Lung (tissue), 12 donors: ENCODE data around the gene PCDHGC4. TPM values are rescaled to one million over a fixed set of nuclear protein-coding genes. Genes with fewer than 3 reads are reported as not detected.

Experiments
- ATAC-seq: fragments of 200-7000 bp; cut with Tn5 transposase; one replicate; pipeline ENCODE4 v1.9.1; 2020; ENCODE audit warnings: moderate number of reproducible peaks; ENCODE audit not compliant: insufficient read depth, low FRiP score
- DNase-seq, 3 donors: peaks; one replicate each; pipeline ENCODE4 v3.0.0-alpha.2; 2013 to 2017
- H3K27ac ChIP-seq, 2 donors: one replicate each; pipeline ENCODE4 v1.5.1; 2013; ENCODE audit warnings: mild to moderate bottlenecking in 2 of 2, moderate library complexity in 2 of 2, control low read depth in 1 of 2, inconsistent platforms in 1 of 2, low read depth in 1 of 2, low read length in 1 of 2
- H3K27me3 ChIP-seq, 3 donors: one replicate each; pipeline ENCODE4 v1.5.1; 2013; ENCODE audit warnings: low read length in 2 of 3; ENCODE audit not compliant: control insufficient read depth in 3 of 3, insufficient read depth in 3 of 3
- H3K36me3 ChIP-seq, 4 donors: one replicate each; pipeline ENCODE4 v1.5.1; 2013; ENCODE audit warnings: low read length in 4 of 4, mild to moderate bottlenecking in 1 of 4, moderate library complexity in 1 of 4; ENCODE audit not compliant: control insufficient read depth in 4 of 4, insufficient read depth in 4 of 4
- H3K4me1 ChIP-seq, 5 donors: one replicate each; pipeline ENCODE4 v1.5.1; 2013; ENCODE audit warnings: low read length in 5 of 5, mild to moderate bottlenecking in 2 of 5, moderate library complexity in 1 of 5; ENCODE audit not compliant: control insufficient read depth in 5 of 5, insufficient read depth in 5 of 5
- H3K4me3 ChIP-seq: one replicate; pipeline ENCODE4 v1.5.1; 2013; ENCODE audit warnings: mild to moderate bottlenecking, control low read depth, moderate library complexity
- H3K9ac ChIP-seq, 2 donors: one replicate each; pipeline ENCODE4 v1.5.1; 2013; ENCODE audit warnings: low read length in 2 of 2, control low read depth in 1 of 2; ENCODE audit not compliant: insufficient read depth in 1 of 2
- H3K9me3 ChIP-seq, 4 donors: one replicate each; pipeline ENCODE4 v1.5.1; 2013; ENCODE audit warnings: low read length in 3 of 4, mild to moderate bottlenecking in 1 of 4, moderate library complexity in 1 of 4; ENCODE audit not compliant: control insufficient read depth in 4 of 4, insufficient read depth in 3 of 4
- CTCF ChIP-seq: IDR thresholded peaks from 2 replicates; pipeline ENCODE4 v1.5.1; 2012; ENCODE audit warnings: mild to moderate bottlenecking; ENCODE audit errors: control extremely low read depth, extremely low read depth
- WGBS, 2 donors: extraction: QIAGEN DNeasy Blood & Tissue Kit; methylation state at CpG; one replicate each; pipeline ENCODE4 v1.1.7; 2013; 5-methylcytosine and 5-hydroxymethylcytosine counted together
- polyA plus RNA-seq, 2 donors: library from polyadenylated mRNA; stranded (reverse); fragments of 200-250 nt; gene quantifications; one replicate each; pipeline ENCODE4 v1.2.1, GENCODE V29; 2013
- total RNA-seq, 2 donors: library from RNA; depleted of rRNA in 1 of 2; stranded (reverse); fragments of >200 nt in 1 of 2; gene quantifications; one replicate each; pipeline ENCODE4 v1.2.1, GENCODE V29; 2014 to 2021
- donor health status: control.
- donor health status: control.
- donor health status: Bipolar disorder and iron deficiency.
- donor health status: healthy.
- donor health status: DM: yes; HTN: yes; CAD: no.

Gene PCDHGC4
- total and polyA plus RNA-seq, 4 donors, result 0.08 to 8.7 (median 1.7) TPM

GRCh38 chr5:141528291-141528984 is 43.6 kb downstream of the PCDHGC4 start:
- H3K9me3 ChIP-seq, result no peaks in the 10 kb centered on the region
- no peak for ATAC-seq
- H3K4me1 ChIP-seq, result peaks cover 1 to 78% (median 31%) of the 10 kb centered on the region in 5 donors
- no peak overlapping the region for H3K4me3 ChIP-seq
- DNase-seq, result peak; percentile 56 to 84 (median 79)
- H3K36me3 ChIP-seq, result peaks cover 0 to 34% (median 11%) of the 10 kb centered on the region in 4 donors
- TF ChIP-seq CTCF, result no peak
- no peaks in the 10 kb centered on the region for H3K27me3 ChIP-seq
- peak overlapping the region in 1 of 2 donors; percentile 23 for H3K9ac ChIP-seq
- H3K27ac ChIP-seq, result peak overlapping the region; percentile 68 to 78
- WGBS, 2 donors, result 76 to 87% methylated on average over 11 of the region's 11 CpGs

- Histone ChIP-seq H3K9me3 (no peaks in the 10 kb centered on the region), H3K9ac (peak overlapping the region in 1 of 2 donors; percentile 23), H3K27ac (peak overlapping the region; percentile 76 to 78), H3K4me1 (peaks cover 0 to 72% (median 29%) of the 10 kb centered on the region in 5 donors), H3K4me3 (no peak overlapping the region), H3K27me3 (no peaks in the 10 kb centered on the region), H3K36me3 (peaks cover 0 to 33% (median 12%) of the 10 kb centered on the region in 4 donors)
- WGBS, 2 donors, result 81 to 87% methylated on average over 5 of the region's 5 CpGs
- peak; percentile 63 to 92 (median 89) for DNase-seq
- no peak for TF ChIP-seq CTCF
- ATAC-seq, result peak; percentile 21
Observed at GRCh38 chr5:141529002-141529401, 44.2 kb downstream of the PCDHGC4 start.

GRCh38 chr5:141529873-141530272 is 45.0 kb downstream of the PCDHGC4 start:
- DNase-seq (no peak), ATAC-seq (no peak)
- H3K9ac ChIP-seq, result peak overlapping the region in 1 of 2 donors; percentile 13
- peaks cover 0 to 31% (median 12%) of the 10 kb centered on the region in 4 donors for H3K36me3 ChIP-seq
- WGBS, 2 donors, result 85 to 88% methylated on average over 7 of the region's 7 CpGs
- no peak overlapping the region for H3K4me3 ChIP-seq
- no peak for TF ChIP-seq CTCF
- peaks cover 0 to 64% (median 25%) of the 10 kb centered on the region in 5 donors for H3K4me1 ChIP-seq
- H3K27ac ChIP-seq, result peak overlapping the region in 1 of 2 donors; percentile 78
- no peaks in the 10 kb centered on the region for H3K27me3 ChIP-seq
- no peaks in the 10 kb centered on the region for H3K9me3 ChIP-seq
